Omental fat pad (tissue), 4 donors: ENCODE measurements around the gene AMBRA1. TPM values are rescaled to one million over a fixed set of nuclear protein-coding genes. Genes with fewer than 3 reads are reported as not detected.

Experiments
- ATAC-seq: fragments of 150-250 bp; one replicate; pipeline ENCODE4 v1.9.1; 2016; ENCODE audit warnings: mild to moderate bottlenecking, moderate library complexity; ENCODE audit not compliant: low FRiP score
- DNase-seq: peaks from one replicate; pipeline ENCODE4 v3.0.0-alpha.2; 2019; ENCODE audit warnings: low spot score
- total RNA-seq, 4 donors: library from RNA; depleted of rRNA; stranded (reverse); fragments of >200 nt; gene quantifications; one replicate each; pipeline ENCODE4 v1.1.0, GENCODE V29; 2016
- TF ChIP-seq, protein P1 (sequence below), 3 donors: fragments of 450-650 bp; IDR thresholded peaks; one replicate each; pipeline ENCODE4 v1.5.1; 2016 to 2017; ENCODE audit warnings: antibody characterized with exemption in 3 of 3, mild to moderate bottlenecking in 3 of 3, moderate library complexity in 2 of 3

AMBRA1 gene
- total RNA-seq, 4 donors from 2014 or later: 19.2 to 41.0 (median 23.5) TPM

GRCh38 chr11:46402957-46403902 is 190.6 kb downstream of the AMBRA1 start:
- DNase-seq (no peak), ATAC-seq (no peak)
- TF ChIP-seq, protein P1, sequence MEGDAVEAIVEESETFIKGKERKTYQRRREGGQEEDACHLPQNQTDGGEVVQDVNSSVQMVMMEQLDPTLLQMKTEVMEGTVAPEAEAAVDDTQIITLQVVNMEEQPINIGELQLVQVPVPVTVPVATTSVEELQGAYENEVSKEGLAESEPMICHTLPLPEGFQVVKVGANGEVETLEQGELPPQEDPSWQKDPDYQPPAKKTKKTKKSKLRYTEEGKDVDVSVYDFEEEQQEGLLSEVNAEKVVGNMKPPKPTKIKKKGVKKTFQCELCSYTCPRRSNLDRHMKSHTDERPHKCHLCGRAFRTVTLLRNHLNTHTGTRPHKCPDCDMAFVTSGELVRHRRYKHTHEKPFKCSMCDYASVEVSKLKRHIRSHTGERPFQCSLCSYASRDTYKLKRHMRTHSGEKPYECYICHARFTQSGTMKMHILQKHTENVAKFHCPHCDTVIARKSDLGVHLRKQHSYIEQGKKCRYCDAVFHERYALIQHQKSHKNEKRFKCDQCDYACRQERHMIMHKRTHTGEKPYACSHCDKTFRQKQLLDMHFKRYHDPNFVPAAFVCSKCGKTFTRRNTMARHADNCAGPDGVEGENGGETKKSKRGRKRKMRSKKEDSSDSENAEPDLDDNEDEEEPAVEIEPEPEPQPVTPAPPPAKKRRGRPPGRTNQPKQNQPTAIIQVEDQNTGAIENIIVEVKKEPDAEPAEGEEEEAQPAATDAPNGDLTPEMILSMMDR (IDR thresholded peaks at IDR 0.05): no peak

GRCh38 chr11:46397526-46397925 is 196.3 kb downstream of the AMBRA1 start:
- TF ChIP-seq, protein P1 (IDR thresholded peaks at IDR 0.05): no peak
- ATAC-seq (no peak), DNase-seq (no peak)

GRCh38 chr11:46393759-46394158 is 200.1 kb downstream of the AMBRA1 start:
- TF ChIP-seq, protein P1 (IDR thresholded peaks at IDR 0.05): no peak
- no peak for DNase-seq
- ATAC-seq: no peak

DNA sequence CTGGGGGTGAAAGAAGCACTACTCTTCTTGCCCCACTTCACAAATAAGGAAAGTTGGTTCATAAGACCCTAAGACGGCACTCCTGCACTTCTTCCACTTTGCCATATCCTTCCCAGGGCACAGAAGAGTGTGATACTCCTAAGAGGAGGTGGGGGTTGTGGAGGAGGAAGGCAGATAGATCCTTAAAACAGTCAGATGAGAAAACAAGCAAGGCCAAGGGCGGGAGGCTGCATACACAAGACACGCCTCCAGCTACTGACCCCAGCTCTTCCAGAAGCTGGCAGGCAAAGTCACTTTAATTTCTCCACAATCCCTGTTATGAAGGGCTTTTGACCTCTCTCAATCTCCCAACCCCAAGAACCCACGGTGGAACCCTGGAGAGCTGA is 200.6 kb downstream of the AMBRA1 start:
- DNase-seq: no peak
- TF ChIP-seq, protein P1 (IDR thresholded peaks at IDR 0.05): no peak
- ATAC-seq: no peak

GRCh38 chr11:46392421-46393230 is 201.2 kb downstream of the AMBRA1 start:
- TF ChIP-seq, protein P1 (IDR thresholded peaks at IDR 0.05): no peak
- ATAC-seq (peak; percentile 85), DNase-seq (peak; percentile 57)

DNA sequence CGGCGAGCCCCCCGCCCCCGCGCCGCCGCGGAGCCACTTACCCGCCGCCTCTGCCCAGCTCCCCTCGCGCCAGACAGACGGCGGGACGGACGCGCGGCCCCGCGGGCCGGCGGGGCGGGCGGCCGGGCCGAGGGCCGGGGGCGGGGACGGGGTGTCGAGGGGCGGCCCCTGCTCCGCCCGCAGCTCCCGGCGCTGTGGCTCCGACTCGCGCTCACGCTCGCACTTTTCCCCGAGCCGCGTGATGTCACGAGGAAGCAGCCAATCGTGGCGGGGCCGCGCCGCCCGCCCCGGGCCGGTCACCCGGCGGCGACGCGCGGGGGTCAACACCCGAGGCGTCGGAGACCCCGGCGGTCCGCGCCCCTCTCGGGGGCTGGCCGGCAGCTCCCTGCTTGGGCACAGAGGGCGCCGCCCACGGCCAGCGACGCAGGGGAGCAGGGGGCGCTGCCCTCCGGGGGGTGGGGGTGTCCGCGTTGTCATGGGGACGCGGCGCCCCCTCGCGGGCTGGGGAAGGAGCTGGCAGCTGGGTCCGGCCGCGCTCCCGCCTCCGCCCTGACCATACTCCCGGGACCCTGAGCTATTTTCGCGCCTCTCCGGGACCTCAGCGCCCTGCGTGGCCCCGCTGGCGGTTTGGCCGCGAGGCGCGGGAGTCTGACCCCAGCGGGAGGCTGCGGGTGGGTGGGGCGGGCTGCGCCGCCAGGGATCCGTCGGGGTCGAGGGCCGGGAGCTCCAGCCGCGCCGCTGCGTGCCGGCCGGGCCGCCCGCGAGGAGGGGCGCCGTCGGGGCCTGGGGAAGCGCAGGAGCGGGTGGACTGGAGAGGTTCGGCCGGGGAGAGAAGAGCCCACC is 202.0 kb downstream of the AMBRA1 start, which contains the start of gene CHRM4:
TSS of gene CHRM4 (minus strand) at position 199 of the 843 bp plus-strand sequence. CDS start 5,219 bp downstream, outside the sequence.
- ATAC-seq (no peak), DNase-seq (no peak)
- TF ChIP-seq, protein P1 (IDR thresholded peaks at IDR 0.05): no peak
